ENCODE results near the gene DMXL1. TPM values are rescaled to one million over a fixed set of nuclear protein-coding genes. Genes with fewer than 3 reads are reported as not detected.
"Not testable (repeated sequence)": the region's sequence is repeated elsewhere in the genome, so short reads cannot be mapped to it uniquely, and the experiment has no call there.

DMXL1 gene
- total RNA-seq, 1 donor from 2014 or later: 56.4 TPM

- no peaks in the 10 kb centered on the region for H3K9me3 ChIP-seq
- TF ChIP-seq, protein P1, sequence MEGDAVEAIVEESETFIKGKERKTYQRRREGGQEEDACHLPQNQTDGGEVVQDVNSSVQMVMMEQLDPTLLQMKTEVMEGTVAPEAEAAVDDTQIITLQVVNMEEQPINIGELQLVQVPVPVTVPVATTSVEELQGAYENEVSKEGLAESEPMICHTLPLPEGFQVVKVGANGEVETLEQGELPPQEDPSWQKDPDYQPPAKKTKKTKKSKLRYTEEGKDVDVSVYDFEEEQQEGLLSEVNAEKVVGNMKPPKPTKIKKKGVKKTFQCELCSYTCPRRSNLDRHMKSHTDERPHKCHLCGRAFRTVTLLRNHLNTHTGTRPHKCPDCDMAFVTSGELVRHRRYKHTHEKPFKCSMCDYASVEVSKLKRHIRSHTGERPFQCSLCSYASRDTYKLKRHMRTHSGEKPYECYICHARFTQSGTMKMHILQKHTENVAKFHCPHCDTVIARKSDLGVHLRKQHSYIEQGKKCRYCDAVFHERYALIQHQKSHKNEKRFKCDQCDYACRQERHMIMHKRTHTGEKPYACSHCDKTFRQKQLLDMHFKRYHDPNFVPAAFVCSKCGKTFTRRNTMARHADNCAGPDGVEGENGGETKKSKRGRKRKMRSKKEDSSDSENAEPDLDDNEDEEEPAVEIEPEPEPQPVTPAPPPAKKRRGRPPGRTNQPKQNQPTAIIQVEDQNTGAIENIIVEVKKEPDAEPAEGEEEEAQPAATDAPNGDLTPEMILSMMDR (IDR thresholded peaks at IDR 0.05): no peak
- intact Hi-C loops (cut with DNase I): no loop called here
- H3K27ac ChIP-seq: no peak overlapping the region
- ATAC-seq (no peak), DNase-seq (no peak)
- peaks cover 47% of the 10 kb centered on the region for H3K36me3 ChIP-seq
- no peak overlapping the region for H3K4me3 ChIP-seq
- H3K27me3 ChIP-seq (ENCODE audit: low read depth): no peaks in the 10 kb centered on the region
- no peaks in the 10 kb centered on the region for H3K4me1 ChIP-seq
These were observed 159.1 kb downstream of the DMXL1 start for GRCh38 chr5:119229950-119230349.

DNA sequence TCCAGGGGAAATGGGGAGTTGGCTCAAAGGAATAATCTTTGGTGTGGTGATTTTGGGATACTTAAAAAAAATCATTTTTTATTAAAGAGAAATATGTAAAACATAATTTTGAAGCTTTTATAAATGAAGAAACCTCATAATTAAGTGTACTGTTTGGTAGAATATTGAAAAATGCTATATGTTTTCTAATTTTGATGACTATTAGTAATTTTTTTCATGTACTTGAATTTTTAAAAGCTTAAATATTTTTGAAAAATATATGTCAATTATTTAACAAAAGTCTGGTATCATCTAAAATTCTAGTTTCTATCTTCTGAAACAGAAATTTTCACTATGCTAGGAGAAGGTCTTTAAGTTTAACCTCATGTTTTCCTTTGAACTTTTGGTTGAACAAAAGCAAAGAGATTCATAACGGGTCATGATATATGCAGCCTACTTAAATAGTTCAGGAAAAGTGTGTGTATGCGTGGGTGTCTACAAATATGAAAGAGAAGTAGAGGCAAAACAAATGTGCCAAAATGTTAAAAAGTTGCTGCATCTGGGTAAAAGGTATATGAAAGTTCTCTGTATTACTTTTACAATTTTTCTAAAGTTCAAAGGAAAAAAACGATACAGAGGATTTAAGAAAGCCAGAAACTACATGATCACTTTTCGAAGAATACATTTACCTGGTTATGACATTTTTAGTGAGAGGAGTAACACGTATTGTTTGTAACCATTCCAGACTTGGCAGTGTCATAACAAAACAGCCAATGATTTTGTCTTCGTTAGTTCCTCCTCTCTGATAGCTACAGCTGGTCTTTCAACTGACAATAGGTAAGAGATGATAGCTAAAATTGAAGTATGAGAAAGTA lies 167.6 kb downstream of the DMXL1 start:
- TF ChIP-seq, protein P1 (IDR thresholded peaks at IDR 0.05): no peak
- Histone ChIP-seq H3K27me3 (ENCODE audit: low read depth) (no peaks in the 10 kb centered on the region), H3K4me3 (no peak overlapping the region), H3K27ac (no peak overlapping the region), H3K36me3 (peaks cover 46% of the 10 kb centered on the region), H3K9me3 (no peaks in the 10 kb centered on the region), H3K4me1 (no peaks in the 10 kb centered on the region)
- DNase-seq (no peak), ATAC-seq (no peak)
- intact Hi-C loops (cut with DNase I): no loop called here

GRCh38 chr5:119239119-119239417 lies 168.2 kb downstream of the DMXL1 start:
- Histone ChIP-seq H3K27me3 (ENCODE audit: low read depth) (no peaks in the 10 kb centered on the region), H3K4me1 (no peaks in the 10 kb centered on the region), H3K4me3 (no peak overlapping the region), H3K36me3 (peaks cover 42% of the 10 kb centered on the region), H3K9me3 (no peaks in the 10 kb centered on the region), H3K27ac (no peak overlapping the region)
- DNase-seq (no peak), ATAC-seq (no peak)
- intact Hi-C loops (cut with DNase I): no loop called here
- TF ChIP-seq, protein P1 (IDR thresholded peaks at IDR 0.05): no peak

- H3K4me3 ChIP-seq: not testable (repeated sequence)
These were observed 168.9 kb downstream of the DMXL1 start for GRCh38 chr5:119239826-119240225.

GRCh38 chr5:119243888-119244287 lies 173.0 kb downstream of the DMXL1 start:
- TF ChIP-seq, protein P1 (IDR thresholded peaks at IDR 0.05): no peak
- no peak overlapping the region for H3K27ac ChIP-seq
- H3K9me3 ChIP-seq: no peaks in the 10 kb centered on the region
- no peak for ATAC-seq
- H3K36me3 ChIP-seq: peaks cover 37% of the 10 kb centered on the region
- intact Hi-C loops (cut with DNase I): no loop called here
- H3K4me3 ChIP-seq: no peak overlapping the region
- no peak for DNase-seq
- H3K4me1 ChIP-seq: no peaks in the 10 kb centered on the region
- H3K27me3 ChIP-seq (ENCODE audit: low read depth): no peaks in the 10 kb centered on the region

More at GRCh38 chr5:119239826-119240225, 168.9 kb downstream of the DMXL1 start:
- H3K36me3 ChIP-seq: peaks cover 41% of the 10 kb centered on the region
- intact Hi-C loops (cut with DNase I); ATAC-seq; H3K4me1 ChIP-seq; DNase-seq; H3K9me3 ChIP-seq; H3K27ac ChIP-seq; H3K27me3 ChIP-seq (ENCODE audit: low read depth): not testable (repeated sequence)
